ENCODE measurements around the gene CYTH1.

DNA sequence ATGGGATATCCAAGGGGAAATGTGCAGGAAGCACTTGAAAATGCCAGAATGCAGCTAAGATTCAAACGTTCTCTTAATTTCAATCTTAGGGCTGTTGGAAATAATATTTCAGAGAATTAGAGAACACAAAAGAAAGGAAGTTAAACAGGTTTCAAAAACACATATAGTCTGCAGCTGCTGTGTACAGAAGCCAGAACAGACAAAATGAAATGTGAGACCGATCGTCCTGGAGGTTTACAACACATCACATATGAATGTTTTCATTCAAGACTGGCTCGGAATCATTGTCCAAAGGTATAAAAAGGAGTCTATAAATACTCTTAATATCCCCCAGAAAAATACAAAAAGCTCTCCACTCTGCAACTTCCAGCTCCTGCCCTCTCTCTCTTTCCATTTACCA lies 14.3 kb downstream of the CYTH1 start:
- TF ChIP-seq, protein P1, sequence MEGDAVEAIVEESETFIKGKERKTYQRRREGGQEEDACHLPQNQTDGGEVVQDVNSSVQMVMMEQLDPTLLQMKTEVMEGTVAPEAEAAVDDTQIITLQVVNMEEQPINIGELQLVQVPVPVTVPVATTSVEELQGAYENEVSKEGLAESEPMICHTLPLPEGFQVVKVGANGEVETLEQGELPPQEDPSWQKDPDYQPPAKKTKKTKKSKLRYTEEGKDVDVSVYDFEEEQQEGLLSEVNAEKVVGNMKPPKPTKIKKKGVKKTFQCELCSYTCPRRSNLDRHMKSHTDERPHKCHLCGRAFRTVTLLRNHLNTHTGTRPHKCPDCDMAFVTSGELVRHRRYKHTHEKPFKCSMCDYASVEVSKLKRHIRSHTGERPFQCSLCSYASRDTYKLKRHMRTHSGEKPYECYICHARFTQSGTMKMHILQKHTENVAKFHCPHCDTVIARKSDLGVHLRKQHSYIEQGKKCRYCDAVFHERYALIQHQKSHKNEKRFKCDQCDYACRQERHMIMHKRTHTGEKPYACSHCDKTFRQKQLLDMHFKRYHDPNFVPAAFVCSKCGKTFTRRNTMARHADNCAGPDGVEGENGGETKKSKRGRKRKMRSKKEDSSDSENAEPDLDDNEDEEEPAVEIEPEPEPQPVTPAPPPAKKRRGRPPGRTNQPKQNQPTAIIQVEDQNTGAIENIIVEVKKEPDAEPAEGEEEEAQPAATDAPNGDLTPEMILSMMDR (IDR thresholded peaks at IDR 0.05): no peak
- TF ChIP-seq POLR2A (IDR thresholded peaks at IDR 0.05): no peak

Data from Peyer's patch (tissue), 4 donors.